Stimulated activated CD8-positive, alpha-beta memory T cell treated with anti-CD3 and anti-CD28 coated beads, Interleukin-4, amount 100 ng/mL, for 1 hour (primary cell): ENCODE measurements around the gene GOLPH3.
"Not testable (repeated sequence)": the region's sequence is repeated elsewhere in the genome, so short reads cannot be mapped to it uniquely, and the experiment has no call there.

Experiments
- DNase-seq, 2 donors: peaks; one replicate each; pipeline ENCODE4 v3.0.0-alpha.2; 2020; ENCODE audit warnings: low read depth in 2 of 2, low spot score in 1 of 2

Gene GOLPH3

DNA sequence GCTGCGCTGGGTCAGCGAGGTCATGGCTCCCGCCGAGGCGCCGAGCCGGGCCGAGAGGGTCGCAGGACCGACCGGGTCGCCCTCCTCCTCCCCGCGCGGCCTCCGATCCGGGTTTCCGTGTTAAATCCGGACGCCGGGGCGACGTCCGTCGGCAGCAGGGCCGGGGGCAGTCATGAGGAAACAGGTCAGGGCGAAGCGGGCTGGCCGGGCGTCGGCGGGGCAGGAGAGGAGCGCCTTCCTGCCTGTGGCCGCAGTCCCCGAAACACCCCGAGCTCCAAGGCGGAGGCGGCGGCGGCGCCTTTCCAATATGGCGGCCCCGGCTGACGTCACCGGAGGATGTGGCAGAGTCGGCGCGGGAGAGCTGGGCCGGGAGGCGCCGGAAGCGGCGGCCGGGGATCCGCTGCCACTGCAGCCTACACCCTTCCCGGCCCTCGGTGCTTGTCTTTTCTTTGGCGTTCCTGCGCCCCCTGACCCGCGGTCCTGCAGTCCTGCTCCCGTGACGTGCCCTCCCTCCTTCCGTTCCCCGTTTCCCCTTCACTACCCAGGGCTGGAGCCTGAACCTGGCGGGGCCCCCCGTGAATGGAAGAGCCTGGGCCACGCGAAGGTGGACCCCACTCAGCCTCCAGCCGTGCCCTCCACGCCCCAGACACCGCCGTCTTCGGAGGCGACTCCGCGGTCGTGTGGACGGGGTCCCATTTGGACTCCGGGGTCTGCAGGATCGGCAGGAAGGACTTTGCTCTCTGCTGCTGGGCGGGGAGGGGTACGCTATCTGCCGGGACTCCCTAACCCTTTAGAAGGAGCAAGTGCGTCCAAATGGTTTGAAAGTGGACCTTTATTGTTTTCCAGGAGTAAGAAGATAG lies at the start of gene GOLPH3:
TSS of gene GOLPH3 (minus strand) at position 309 of the 860 bp plus-strand sequence. CDS start at position 24, 285 bp downstream.
- peak; percentile 79 to 82 for DNase-seq

DNA sequence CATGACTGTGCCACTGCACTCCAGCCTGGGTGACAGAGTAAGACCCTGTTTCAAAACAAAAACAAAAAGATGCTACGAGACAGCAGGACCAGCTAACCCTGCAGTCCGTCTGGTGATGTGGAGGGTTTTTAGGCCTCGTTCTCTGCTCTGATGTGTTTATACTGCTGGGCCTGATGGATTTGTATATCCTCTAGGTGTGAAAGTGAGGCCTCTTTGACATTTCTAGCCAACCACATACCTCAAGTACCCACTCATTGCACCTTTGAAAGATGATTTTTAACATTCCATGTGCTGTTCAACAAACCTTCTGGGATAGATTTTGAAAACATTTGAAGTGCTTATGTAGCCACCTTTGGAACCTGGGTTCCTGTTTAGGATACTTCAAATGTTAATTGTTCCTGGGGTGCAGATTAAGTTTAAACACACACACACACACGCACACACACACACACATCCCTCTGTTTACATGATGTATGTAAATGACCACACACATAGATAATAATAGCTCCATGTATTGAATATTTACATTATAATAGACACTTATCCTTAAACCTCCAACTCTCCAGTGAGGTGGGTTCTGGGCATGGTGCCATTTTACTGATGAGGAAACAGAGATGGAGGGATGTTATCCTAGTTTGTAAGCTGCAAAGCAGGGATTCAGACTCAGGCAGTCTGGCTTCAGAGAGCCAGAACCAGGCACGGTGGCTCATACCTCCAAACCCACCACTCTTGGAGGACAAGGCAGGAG lies 48.8 kb upstream of the GOLPH3 start:
- no peak for DNase-seq

GRCh38 chr5:32217886-32218396 lies 43.8 kb upstream of the GOLPH3 start:
- no peak for DNase-seq

DNA sequence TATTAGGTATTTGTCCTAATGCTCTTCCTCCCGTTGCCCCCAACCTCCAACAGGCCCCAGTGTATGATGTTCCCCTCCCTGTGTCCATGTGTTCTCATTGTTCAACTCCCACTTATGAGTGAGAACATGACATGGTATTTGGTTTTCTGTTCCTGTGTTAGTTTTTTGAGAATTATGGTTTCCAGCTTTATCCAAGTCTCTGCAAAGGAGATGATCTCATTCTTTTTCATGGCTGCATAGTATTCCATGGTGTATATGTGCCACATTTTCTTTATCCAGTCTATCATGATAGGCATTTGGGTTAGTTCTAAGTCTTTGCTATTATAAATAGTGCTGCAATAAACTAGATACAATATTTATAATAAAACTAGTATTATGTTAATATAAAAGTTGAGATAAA lies 40.2 kb upstream of the GOLPH3 start:
- not testable (repeated sequence) for DNase-seq

DNA sequence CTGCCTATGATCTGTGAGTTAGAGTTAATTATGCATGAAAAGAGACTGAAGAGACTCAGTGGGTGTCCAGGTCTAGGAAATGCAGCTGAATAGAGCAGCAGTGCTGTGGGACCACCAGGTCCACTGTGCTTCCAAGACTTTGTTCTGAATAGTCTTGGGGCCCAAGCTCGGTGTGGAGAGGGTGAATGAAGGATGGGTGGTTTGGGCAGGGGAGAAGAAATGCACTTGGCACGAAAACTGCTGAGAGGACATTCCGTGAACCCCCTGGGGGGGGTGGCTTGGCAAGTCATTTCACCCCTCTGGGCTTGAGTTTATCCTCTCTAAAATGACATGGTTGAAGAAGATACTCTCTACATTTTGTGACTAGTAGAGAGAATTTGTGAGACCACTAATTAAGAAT lies 36.0 kb upstream of the GOLPH3 start:
- DNase-seq = no peak

- not testable (repeated sequence) for DNase-seq
These were observed 34.7 kb upstream of the GOLPH3 start for GRCh38 chr5:32208837-32209236.

DNA sequence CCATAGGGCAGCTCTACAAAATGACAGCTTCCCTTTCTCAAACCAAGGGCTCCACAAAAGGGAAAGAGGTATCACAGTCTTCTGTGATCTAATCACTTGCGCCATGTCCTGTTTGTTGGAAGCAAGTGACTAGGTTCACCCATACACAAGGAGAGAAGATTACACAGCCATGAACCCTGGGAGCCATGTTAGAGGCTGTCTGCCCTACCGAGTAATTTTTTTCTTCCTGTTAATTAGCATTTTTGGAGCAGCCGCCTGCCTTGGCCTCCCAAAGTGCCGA lies 33.2 kb upstream of the GOLPH3 start:
- no peak for DNase-seq

DNA sequence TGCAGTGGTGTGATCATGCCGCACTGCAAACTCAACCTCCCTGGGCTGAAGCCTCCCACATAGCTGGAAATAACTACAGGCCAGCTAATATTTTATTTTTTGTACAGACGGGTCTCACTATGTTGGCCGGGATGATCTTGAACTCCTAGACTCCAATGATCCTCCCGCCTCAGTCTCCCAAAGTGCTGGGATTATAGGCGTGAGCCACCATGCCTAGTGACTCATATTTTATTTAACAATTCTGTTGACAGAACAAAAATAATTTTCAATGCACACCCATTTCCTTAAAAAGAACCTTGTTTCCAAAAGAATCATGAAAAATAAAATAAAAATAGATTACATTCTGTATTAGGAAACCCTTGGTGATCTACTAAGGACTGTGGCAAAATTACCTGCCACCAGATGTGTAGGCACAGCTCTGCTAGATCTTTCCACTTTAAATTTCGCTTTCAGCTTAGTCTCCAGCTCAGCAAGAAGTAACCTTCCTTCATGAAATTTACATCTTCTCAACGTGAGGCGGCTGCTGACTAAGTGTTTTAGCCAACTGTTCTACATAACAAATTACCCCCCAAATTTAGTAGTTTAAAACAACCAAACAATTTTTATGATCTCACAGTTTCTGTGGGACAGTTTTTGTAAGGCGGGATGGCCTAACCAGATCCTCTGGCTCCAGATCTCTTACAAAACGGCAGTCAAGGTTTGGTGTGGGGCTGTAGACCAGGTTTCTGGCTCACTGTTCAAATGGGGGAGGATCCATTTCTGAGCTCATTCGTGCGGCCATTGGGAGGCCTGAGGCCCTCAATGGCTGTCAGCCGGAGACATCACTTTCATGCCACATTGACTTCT lies 32.6 kb upstream of the GOLPH3 start:
- DNase-seq = no peak

DNA sequence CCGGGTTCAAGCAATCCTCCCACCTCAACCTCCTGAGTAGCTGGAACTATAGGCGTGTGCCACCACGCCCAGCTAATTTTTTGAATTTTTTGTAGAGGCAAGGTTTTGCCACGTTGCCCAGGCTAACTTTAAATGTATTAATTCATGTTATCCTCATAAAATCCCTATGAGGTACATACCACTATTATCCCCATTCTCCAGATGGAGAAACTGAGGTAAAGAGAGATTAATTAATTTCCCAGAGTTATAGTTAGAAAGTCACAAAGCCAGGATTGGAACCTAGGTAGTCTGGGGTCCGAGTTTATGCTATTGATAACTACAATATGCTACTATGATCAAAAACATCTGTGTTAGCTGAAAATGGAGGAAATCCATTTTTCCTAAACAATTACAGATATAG lies 31.9 kb upstream of the GOLPH3 start:
- DNase-seq = no peak

GRCh38 chr5:32202394-32202793 lies 28.3 kb upstream of the GOLPH3 start:
- no peak for DNase-seq

GRCh38 chr5:32201122-32201753 lies 27.1 kb upstream of the GOLPH3 start:
- no peak for DNase-seq

DNA sequence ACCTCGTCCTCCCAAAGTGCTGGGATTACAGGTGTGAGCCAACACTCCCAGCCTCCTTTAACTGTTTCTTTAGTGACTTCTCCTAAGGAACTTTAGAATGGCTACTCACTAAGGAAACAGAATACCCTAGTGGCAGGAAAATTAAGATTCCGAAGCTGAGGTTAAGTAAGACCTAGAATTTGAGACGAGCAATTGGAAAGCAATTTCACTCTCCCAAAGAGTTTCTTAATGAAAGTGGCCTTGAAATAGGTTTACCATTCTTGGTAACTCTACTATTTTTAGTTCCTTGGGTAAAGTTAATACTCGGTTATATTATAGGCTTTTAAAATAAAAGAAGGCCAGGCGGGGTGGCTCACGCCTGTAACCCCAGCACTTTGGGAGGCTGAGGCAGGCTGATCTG lies 22.9 kb upstream of the GOLPH3 start:
- DNase-seq = no peak

- DNase-seq = no peak
These were observed 21.1 kb upstream of the GOLPH3 start for GRCh38 chr5:32195265-32195664.

DNA sequence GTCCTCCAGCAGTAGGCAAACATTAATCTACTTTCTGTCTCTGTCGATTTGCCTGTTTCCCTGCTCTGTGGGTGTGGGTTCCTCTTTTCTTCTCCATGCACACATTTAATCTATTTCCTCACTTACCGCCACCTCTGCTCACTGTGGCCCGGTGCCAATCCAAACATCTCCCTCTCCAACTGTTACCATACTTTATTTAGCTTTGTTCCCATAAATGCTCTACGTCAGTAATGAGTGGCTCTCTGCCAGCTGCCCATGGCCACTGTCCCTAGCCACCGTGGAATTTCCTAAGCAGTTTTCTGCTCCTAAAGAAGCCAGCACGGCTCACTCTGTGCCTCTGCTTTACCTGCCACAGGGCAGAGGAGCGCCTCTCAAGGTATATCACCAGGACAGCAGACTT lies 19.5 kb upstream of the GOLPH3 start:
- DNase-seq = no peak

GRCh38 chr5:32190095-32190494 lies 16.0 kb upstream of the GOLPH3 start:
- no peak for DNase-seq

GRCh38 chr5:32187675-32188074 lies 13.6 kb upstream of the GOLPH3 start:
- DNase-seq = no peak

GRCh38 chr5:32182463-32183063 lies 8.4 kb upstream of the GOLPH3 start:
- DNase-seq = no peak

DNA sequence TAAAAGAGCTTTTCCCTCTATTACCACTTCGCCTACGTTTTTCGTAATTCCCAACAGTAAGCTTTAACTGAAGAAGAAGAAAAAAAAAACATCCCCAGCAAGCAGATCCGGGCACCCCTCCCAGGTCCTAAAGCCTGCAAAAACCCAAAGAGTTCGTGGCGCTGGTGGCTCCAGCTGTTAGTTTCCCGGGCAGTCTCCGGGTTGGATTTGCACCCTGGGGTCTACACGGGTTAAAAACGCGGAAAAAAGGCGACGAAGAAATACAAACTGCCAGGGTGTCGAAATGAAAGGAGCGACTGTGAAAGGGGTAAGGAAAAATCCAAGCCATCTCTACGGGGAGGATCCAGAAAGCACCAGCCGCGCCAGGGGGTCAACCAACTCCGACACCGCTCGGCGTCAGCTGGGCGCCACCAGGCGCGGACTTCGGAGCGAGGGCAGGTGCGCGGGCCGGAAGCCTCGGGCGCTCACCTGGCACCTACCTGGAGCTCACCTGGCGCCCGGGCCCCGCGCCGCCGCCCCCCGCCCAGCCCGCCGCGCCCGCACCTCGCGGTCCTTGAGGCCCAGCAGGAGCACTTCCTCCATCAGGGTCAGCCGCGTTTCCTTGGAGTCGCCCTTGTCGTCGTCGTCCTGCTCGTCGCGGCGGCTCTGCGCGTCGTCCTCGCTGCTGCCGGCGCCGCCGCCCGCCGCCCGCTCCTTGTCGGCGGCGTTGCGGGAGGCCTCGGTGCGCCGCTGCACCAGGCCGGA lies 680 bp downstream of the GOLPH3 start:
- no peak for DNase-seq

GRCh38 chr5:32172923-32173266 lies 1.2 kb downstream of the GOLPH3 start:
- no peak for DNase-seq
